ENCODE data around the gene CELF3. TPM values are rescaled to one million over a fixed set of nuclear protein-coding genes. Genes with fewer than 3 reads are reported as not detected.
"Not testable (repeated sequence)": the region's sequence is repeated elsewhere in the genome, so short reads cannot be mapped to it uniquely, and the experiment has no call there.

Gene CELF3
- total RNA-seq, 2 donors from 2014 or later: not detected

DNA sequence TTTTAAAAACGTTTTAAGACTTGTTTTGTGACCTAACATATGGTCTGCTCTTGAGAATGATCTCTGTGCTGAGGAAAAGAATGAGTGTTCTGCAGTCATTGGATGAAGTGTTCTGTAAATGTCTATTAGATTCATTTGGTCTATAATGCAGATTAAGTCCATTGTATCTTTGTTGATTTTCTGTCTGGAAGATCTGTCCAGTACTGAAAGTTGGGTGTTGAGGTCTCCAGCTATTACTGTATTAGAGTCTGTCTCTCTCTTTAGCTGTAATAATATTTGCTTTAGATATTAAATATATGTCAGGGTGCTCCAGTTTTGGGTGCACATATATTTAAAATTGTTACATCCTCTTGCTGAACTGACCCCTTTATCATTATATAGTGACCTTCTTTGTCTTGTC, 43.2 kb downstream of the CELF3 start:
- ATAC-seq (replicated peaks in 1 of 2) (no peak), DNase-seq (no peak)
- Mint-ChIP-seq H3K4me1 (ENCODE audit: low read depth) (no peaks in the 10 kb centered on the region), H3K36me3 (ENCODE audit: insufficient read depth in 2 of 2) (peaks cover 8 to 26% of the 10 kb centered on the region in 2 donors), H3K27ac (no peak overlapping the region), H3K9me3 (no peaks in the 10 kb centered on the region), H3K27me3 (ENCODE audit: low read depth) (no peaks in the 10 kb centered on the region), H3K4me3 (no peak overlapping the region)

DNA sequence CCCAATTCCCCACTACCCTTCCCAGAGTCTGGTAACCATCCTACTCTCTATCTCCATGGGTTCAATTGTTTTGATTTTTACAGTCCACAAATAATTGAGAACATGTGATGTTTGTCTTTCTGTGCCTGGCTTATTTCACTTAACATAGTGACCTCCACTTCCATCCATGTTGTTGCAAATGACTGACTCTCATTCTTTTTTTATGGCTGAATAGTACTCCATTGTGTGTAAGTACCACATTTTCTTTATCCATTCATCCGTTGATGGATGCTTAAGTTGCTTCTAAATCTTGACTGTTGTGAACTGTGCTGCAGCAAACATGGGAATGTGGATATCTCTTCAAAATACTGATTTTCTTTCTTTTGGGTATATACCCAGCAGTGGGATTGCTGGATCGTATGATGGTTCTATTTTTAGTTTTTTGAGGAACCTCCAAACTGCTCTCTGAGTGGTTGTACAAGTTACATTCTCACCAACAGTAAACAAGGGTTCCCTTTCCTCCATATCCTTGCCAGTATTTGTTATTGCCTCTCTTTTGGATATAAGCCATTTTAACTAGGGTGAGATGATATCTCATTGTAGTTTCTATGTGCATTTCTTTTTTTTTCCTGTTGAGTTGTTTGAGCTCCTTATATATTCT, 46.4 kb downstream of the CELF3 start:
- H3K9me3 Mint-ChIP-seq: not testable (repeated sequence)
- peaks cover 8 to 25% of the 10 kb centered on the region in 2 donors for H3K36me3 Mint-ChIP-seq (ENCODE audit: insufficient read depth in 2 of 2)

DNA sequence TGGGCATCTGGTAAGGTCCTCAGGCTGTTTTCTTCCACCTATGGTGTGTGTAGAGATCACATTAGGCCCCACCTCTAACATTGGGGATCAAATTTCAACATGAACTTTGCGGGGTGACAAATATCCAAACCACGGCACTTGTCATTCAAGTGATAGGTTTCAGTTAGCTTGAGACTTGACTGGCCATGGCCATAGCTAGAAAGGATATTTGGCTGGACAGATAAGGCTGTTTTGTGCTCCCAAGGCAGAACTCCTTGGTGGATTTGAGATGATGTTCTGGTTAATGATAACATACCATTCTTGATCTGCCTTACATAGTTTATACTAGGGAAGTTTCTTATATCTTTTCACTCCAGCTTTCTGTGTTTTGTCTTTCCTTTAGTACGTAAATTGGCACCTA, 48.5 kb downstream of the CELF3 start:
- Mint-ChIP-seq H3K9me3 (no peaks in the 10 kb centered on the region), H3K27me3 (ENCODE audit: low read depth) (no peaks in the 10 kb centered on the region), H3K4me1 (ENCODE audit: low read depth) (peaks cover 9% of the 10 kb centered on the region), H3K4me3 (no peak overlapping the region), H3K27ac (no peak overlapping the region), H3K36me3 (ENCODE audit: insufficient read depth in 2 of 2) (peaks cover 9 to 27% of the 10 kb centered on the region in 2 donors)
- DNase-seq (no peak), ATAC-seq (replicated peaks in 1 of 2) (no peak)

More for the DNA sequence above, 46.4 kb downstream of the CELF3 start:
- H3K4me3 Mint-ChIP-seq; DNase-seq; H3K27me3 Mint-ChIP-seq (ENCODE audit: low read depth); ATAC-seq (replicated peaks in 1 of 2); H3K27ac Mint-ChIP-seq; H3K4me1 Mint-ChIP-seq (ENCODE audit: low read depth): not testable (repeated sequence)

DNA sequence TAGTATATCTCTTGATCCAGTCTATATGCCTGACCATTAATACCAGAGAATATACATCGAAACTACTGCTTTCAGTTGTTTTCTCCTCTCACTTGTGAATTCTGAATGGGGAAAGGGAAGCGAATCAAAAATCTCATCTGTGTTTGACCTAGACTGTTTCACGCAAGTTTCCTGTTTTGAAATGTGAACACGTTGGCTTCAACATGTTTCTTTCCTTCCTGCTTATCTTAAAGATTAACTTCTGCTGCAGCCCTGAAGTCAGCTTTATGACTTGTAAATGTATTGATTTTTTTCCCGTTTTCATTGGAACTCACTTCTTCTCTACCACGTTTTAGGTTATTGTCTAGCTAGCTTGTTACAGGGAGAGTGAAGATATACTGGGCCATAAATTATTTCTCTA, 54.9 kb downstream of the CELF3 start:
- H3K4me1 Mint-ChIP-seq (ENCODE audit: low read depth): peaks cover 9% of the 10 kb centered on the region
- H3K27ac Mint-ChIP-seq: peak overlapping the region; percentile 5
- DNase-seq: no peak
- H3K4me3 Mint-ChIP-seq: no peak overlapping the region
- no peaks in the 10 kb centered on the region for H3K27me3 Mint-ChIP-seq (ENCODE audit: low read depth)
- H3K36me3 Mint-ChIP-seq (ENCODE audit: insufficient read depth in 2 of 2): peaks cover 1 to 9% of the 10 kb centered on the region in 2 donors
- ATAC-seq (replicated peaks in 1 of 2): no peak
- H3K9me3 Mint-ChIP-seq: no peaks in the 10 kb centered on the region

DNA sequence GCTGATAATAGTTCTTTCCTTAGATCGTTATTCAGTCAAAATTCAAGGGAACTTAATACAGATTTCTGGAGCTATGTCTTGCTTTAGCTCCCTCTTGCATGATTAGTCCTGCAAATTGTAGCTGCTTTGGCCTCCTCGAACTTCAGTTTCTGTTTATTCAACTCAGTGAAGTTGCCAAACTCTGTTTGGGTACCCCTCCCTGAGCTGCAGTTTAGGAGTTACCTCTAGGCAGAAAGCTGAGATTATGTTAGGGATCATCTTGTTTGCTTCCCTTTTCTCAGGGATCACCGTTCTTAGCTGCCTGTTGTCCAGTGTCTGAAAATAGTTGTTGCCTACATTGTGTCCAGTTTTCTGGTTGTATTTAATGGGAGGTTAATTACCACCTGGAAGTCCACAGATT, 61.2 kb downstream of the CELF3 start:
- ATAC-seq (replicated peaks in 1 of 2) (no peak), DNase-seq (no peak)
- peaks cover 10% of the 10 kb centered on the region for H3K4me1 Mint-ChIP-seq (ENCODE audit: low read depth)
- H3K9me3 Mint-ChIP-seq: no peaks in the 10 kb centered on the region
- no peak overlapping the region for H3K4me3 Mint-ChIP-seq
- no peaks in the 10 kb centered on the region for H3K27me3 Mint-ChIP-seq (ENCODE audit: low read depth)
- peaks cover 2 to 6% of the 10 kb centered on the region in 2 donors for H3K36me3 Mint-ChIP-seq (ENCODE audit: insufficient read depth in 2 of 2)
- H3K27ac Mint-ChIP-seq: no peak overlapping the region

DNA sequence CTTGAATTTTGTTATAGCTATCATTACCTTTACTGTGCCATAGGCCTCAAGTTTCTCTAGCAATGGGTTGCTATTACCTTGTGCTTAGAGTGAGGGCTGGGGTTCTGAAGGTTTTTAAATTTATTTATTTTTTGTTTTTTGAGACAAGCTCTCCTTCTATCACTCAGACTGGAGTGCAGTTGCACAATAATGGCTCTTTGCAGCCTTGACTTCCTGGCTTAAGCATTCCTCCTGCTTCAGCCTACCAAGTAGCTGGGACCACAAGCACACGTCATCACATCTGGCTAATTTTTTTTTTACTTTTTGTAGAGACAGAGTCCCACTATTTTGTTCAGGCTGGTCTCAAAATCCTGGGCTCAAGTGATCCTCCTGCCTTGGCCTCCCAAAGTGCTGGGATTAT, 63.2 kb downstream of the CELF3 start:
- H3K4me3 Mint-ChIP-seq: no peak overlapping the region
- ATAC-seq (replicated peaks in 1 of 2) (no peak), DNase-seq (no peak)
- peaks cover 2 to 9% of the 10 kb centered on the region in 2 donors for H3K36me3 Mint-ChIP-seq (ENCODE audit: insufficient read depth in 2 of 2)
- H3K27me3 Mint-ChIP-seq (ENCODE audit: low read depth): no peaks in the 10 kb centered on the region
- H3K27ac Mint-ChIP-seq: no peak overlapping the region
- peaks cover 10% of the 10 kb centered on the region for H3K4me1 Mint-ChIP-seq (ENCODE audit: low read depth)
- no peaks in the 10 kb centered on the region for H3K9me3 Mint-ChIP-seq

Other genes starting within 250 kb of the CELF3 start
- gene CGN, start 205.4 kb downstream of the CELF3 start, total RNA-seq: 1 to 10 TPM in 1 of 2 donors, under 1 TPM in 1; 0.69 to 1.9 TPM
- gene TUFT1, start 176.5 kb downstream of the CELF3 start, total RNA-seq: 1 to 10 TPM; 4.3 to 4.8 TPM
- gene SNX27, start 104.8 kb downstream of the CELF3 start, total RNA-seq: 10 to 100 TPM; 30.3 to 34.8 TPM
- not detected for gene RIIAD1, start 4.7 kb upstream of the CELF3 start, total RNA-seq
- gene MRPL9, start 46.7 kb upstream of the CELF3 start, total RNA-seq: 100 to 1,000 TPM; 109 to 135 TPM
- 10 to 100 TPM; 26.3 to 29.3 TPM for gene TDRKH, start 73.7 kb upstream of the CELF3 start, total RNA-seq
- gene LINGO4, start 88.6 kb upstream of the CELF3 start, total RNA-seq: under 1 TPM; 0.19 to 0.88 TPM
- gene RORC, start 115.0 kb upstream of the CELF3 start, total RNA-seq: 10 to 100 TPM in 1 of 2 donors, 1 to 10 TPM in 1; 1.8 to 10.3 TPM
- 1 to 10 TPM; 2.1 to 4.4 TPM for gene C2CD4D, start 123.0 kb upstream of the CELF3 start, total RNA-seq
- under 1 TPM in 1 of 2 donors, not detected in 1; 0.25 TPM for gene THEM5, start 136.9 kb upstream of the CELF3 start, total RNA-seq
- gene THEM4, start 192.7 kb upstream of the CELF3 start, total RNA-seq: 10 to 100 TPM; 40.5 to 41.5 TPM

Data from activated T-cell treated with anti-CD3 and anti-CD28 coated beads, Interleukin-2, amount 50 U/mL, for 72 hours (primary cell).